Measurements from ENCODE around the gene FUT9.

Gene FUT9

DNA sequence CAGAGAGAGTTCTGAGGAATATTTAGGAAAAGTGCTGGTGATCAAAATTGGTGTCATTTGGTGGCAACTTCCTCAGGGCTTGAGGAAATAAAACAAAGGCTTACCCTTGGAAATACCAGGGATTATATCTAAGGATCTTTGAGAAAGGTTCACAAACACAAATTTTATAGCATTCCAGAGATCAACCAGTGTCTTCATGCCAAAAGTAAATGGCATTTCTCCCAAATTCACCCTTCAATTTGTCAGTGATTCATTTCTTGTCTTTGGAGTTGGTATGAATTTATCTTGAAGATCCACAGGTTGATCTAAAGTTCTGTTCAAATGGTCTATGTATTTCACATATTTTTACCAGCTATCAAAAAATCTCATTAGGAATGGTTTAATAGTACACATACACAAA is 181.5 kb downstream of the FUT9 start:
- H3K9ac ChIP-seq (ENCODE audit: low read depth, low read length, poor library complexity, severe bottlenecking) = no peak overlapping the region
- H3K4me2 ChIP-seq (ENCODE audit: low read depth, low read length, poor library complexity, severe bottlenecking) = no peak overlapping the region
- no peaks in the 10 kb centered on the region for H3K9me2 ChIP-seq (replicated peaks; ENCODE audit: low read depth, low read length)
- H3K27me3 ChIP-seq (ENCODE audit: insufficient read depth, low read length, poor library complexity, severe bottlenecking) = no peaks in the 10 kb centered on the region
- no peaks in the 10 kb centered on the region for H4K20me1 ChIP-seq (ENCODE audit: insufficient read depth, low read length, poor library complexity, severe bottlenecking)
- H3K4me3 ChIP-seq (ENCODE audit: low read length, poor library complexity, severe bottlenecking) = no peak overlapping the region
- no peaks in the 10 kb centered on the region for H3K9me3 ChIP-seq (ENCODE audit: insufficient read depth, low read depth, low read length)
- H3K4me1 ChIP-seq (ENCODE audit: insufficient read depth, low read length, poor library complexity, severe bottlenecking) = no peaks in the 10 kb centered on the region
- no peaks in the 10 kb centered on the region for H3F3A ChIP-seq (ENCODE audit: low read depth)
- TF ChIP-seq EZH2phosphoT487 (IDR thresholded peaks at IDR 0.05; ENCODE audit: borderline replicate concordance) = no peak
- TF ChIP-seq, protein P1, sequence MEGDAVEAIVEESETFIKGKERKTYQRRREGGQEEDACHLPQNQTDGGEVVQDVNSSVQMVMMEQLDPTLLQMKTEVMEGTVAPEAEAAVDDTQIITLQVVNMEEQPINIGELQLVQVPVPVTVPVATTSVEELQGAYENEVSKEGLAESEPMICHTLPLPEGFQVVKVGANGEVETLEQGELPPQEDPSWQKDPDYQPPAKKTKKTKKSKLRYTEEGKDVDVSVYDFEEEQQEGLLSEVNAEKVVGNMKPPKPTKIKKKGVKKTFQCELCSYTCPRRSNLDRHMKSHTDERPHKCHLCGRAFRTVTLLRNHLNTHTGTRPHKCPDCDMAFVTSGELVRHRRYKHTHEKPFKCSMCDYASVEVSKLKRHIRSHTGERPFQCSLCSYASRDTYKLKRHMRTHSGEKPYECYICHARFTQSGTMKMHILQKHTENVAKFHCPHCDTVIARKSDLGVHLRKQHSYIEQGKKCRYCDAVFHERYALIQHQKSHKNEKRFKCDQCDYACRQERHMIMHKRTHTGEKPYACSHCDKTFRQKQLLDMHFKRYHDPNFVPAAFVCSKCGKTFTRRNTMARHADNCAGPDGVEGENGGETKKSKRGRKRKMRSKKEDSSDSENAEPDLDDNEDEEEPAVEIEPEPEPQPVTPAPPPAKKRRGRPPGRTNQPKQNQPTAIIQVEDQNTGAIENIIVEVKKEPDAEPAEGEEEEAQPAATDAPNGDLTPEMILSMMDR (conservative IDR thresholded peaks at IDR 0.05; ENCODE audit: low read length) = no peak
- no peak overlapping the region for H2AFZ ChIP-seq (ENCODE audit: low read length)
- no peaks in the 10 kb centered on the region for H3K36me3 ChIP-seq (ENCODE audit: insufficient read depth, low read length)
- no peaks in the 10 kb centered on the region for H3K79me2 ChIP-seq (ENCODE audit: insufficient read depth, low read length)

DNA sequence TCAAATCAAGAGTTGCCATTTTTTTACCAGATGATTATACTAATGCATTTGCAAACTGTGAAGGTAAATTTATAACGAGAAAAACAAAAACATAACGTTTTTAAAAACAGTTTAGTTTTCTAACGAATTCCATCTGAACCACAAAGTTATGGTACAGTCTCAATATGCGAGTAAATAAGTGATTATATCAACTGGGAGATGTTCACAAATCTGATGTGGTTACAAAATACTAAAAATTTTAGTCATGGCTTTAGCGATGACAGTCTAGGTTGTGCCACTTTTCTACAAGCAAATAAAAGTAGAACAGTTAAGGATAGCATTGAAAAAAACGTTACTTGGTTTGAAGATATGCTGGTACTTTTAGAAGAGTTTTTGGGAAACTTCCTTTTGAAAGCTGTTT is 186.8 kb downstream of the FUT9 start:
- H3K9ac ChIP-seq (ENCODE audit: low read depth, low read length, poor library complexity, severe bottlenecking) = no peak overlapping the region
- H4K20me1 ChIP-seq (ENCODE audit: insufficient read depth, low read length, poor library complexity, severe bottlenecking) = no peaks in the 10 kb centered on the region
- no peaks in the 10 kb centered on the region for H3K27me3 ChIP-seq (ENCODE audit: insufficient read depth, low read length, poor library complexity, severe bottlenecking)
- no peaks in the 10 kb centered on the region for H3K4me1 ChIP-seq (ENCODE audit: insufficient read depth, low read length, poor library complexity, severe bottlenecking)
- no peaks in the 10 kb centered on the region for H3K9me3 ChIP-seq (ENCODE audit: insufficient read depth, low read depth, low read length)
- no peak overlapping the region for H3K4me3 ChIP-seq (ENCODE audit: low read length, poor library complexity, severe bottlenecking)
- no peaks in the 10 kb centered on the region for H3K36me3 ChIP-seq (ENCODE audit: insufficient read depth, low read length)
- H3K79me2 ChIP-seq (ENCODE audit: insufficient read depth, low read length) = no peaks in the 10 kb centered on the region
- H2AFZ ChIP-seq (ENCODE audit: low read length) = no peak overlapping the region
- no peaks in the 10 kb centered on the region for H3K9me2 ChIP-seq (replicated peaks; ENCODE audit: low read depth, low read length)
- no peak overlapping the region for H3K4me2 ChIP-seq (ENCODE audit: low read depth, low read length, poor library complexity, severe bottlenecking)
- H3F3A ChIP-seq (ENCODE audit: low read depth) = no peaks in the 10 kb centered on the region
- TF ChIP-seq, protein P1 (conservative IDR thresholded peaks at IDR 0.05; ENCODE audit: low read length) = no peak
- no peak for TF ChIP-seq EZH2phosphoT487 (IDR thresholded peaks at IDR 0.05; ENCODE audit: borderline replicate concordance)

DNA sequence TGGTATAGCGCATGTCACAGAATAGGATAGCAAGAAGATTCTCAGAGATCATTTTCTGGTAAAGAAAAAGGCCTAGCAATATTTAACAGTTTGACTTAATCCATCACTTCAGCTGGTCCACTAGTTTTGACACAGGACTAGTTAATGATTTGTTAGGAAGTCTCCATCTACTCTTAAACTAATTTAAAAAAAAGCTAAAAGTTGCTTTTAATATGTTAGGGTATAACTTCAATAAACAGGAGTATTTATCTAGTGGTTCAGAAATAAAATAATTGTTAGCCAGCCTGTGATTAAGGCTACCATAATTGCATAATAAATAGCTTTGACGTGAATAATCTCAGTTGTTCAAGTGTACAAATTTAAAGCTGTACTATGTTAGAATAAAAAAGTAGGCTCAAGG is 195.6 kb downstream of the FUT9 start:
- Histone ChIP-seq H3K9me2 (replicated peaks; ENCODE audit: low read depth, low read length) (no peaks in the 10 kb centered on the region), H3F3A (ENCODE audit: low read depth) (no peaks in the 10 kb centered on the region), H3K9ac (ENCODE audit: low read depth, low read length, poor library complexity, severe bottlenecking) (no peak overlapping the region), H3K27me3 (ENCODE audit: insufficient read depth, low read length, poor library complexity, severe bottlenecking) (no peaks in the 10 kb centered on the region), H3K9me3 (ENCODE audit: insufficient read depth, low read depth, low read length) (no peaks in the 10 kb centered on the region), H4K20me1 (ENCODE audit: insufficient read depth, low read length, poor library complexity, severe bottlenecking) (no peaks in the 10 kb centered on the region), H3K4me3 (ENCODE audit: low read length, poor library complexity, severe bottlenecking) (no peak overlapping the region), H3K4me1 (ENCODE audit: insufficient read depth, low read length, poor library complexity, severe bottlenecking) (no peaks in the 10 kb centered on the region), H3K4me2 (ENCODE audit: low read depth, low read length, poor library complexity, severe bottlenecking) (no peak overlapping the region), H3K79me2 (ENCODE audit: insufficient read depth, low read length) (no peaks in the 10 kb centered on the region), H2AFZ (ENCODE audit: low read length) (no peak overlapping the region), H3K36me3 (ENCODE audit: insufficient read depth, low read length) (no peaks in the 10 kb centered on the region)
- TF ChIP-seq, protein P1 (conservative IDR thresholded peaks at IDR 0.05; ENCODE audit: low read length) = no peak
- no peak for TF ChIP-seq EZH2phosphoT487 (IDR thresholded peaks at IDR 0.05; ENCODE audit: borderline replicate concordance)
